GM12892 (cell line): Measurements from ENCODE around the gene DCDC2.

Experiments
- POLR2A ChIP-seq: IDR thresholded peaks from 2 replicates; pipeline ENCODE4 v1.6.1; 2011; ENCODE audit warnings: low read depth, low read length, control low read depth
- POLR2AphosphoS5 ChIP-seq: IDR thresholded peaks from 2 replicates; pipeline ENCODE4 v1.6.1; 2011; ENCODE audit warnings: low read depth, low read length, control low read depth

DNA sequence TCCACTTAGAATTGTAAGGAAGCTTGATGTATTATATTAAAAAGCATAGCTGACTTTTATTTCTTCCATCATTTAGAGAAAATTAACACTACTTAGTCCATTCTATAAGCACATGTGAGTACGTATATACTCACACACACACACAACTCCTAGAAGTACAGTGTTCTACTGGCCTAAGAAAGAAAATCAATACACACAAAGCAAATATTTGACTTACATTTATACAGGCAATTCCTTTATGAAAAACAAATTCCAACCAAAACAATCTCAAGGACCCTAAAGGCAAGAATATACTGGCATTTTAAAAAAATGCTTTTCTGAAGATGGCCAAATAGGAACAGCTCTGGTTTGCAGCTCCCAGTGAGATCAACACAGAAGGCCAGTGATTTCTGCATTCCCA, 160.0 kb downstream of the DCDC2 start:
- TF ChIP-seq POLR2A, result no peak
- no peak for TF ChIP-seq POLR2AphosphoS5
